HFFc6 (cell line): ENCODE data around the gene RAF1. TPM values are rescaled to one million over a fixed set of nuclear protein-coding genes. Genes with fewer than 3 reads are reported as not detected.
"Not testable (repeated sequence)": the region's sequence is repeated elsewhere in the genome, so short reads cannot be mapped to it uniquely, and the experiment has no call there.

Experiments
- DNase-seq: peaks from one replicate; pipeline ENCODE4 v3.0.0-alpha.2; 2018
- H3K27ac Mint-ChIP-seq: 2 replicates; pipeline ENCODE4 v1.8.0; 2020; ENCODE audit warnings: mild to moderate bottlenecking, mixed read lengths
- H3K27me3 Mint-ChIP-seq: 2 replicates; pipeline ENCODE4 v1.8.0; 2021; ENCODE audit warnings: mild to moderate bottlenecking, moderate library complexity, mixed read lengths; ENCODE audit not compliant: insufficient read depth
- H3K36me3 Mint-ChIP-seq: 2 replicates; pipeline ENCODE4 v1.8.0; 2021; ENCODE audit warnings: low read depth, mixed read lengths
- H3K4me1 Mint-ChIP-seq: 2 replicates; pipeline ENCODE4 v1.8.0; 2020; ENCODE audit warnings: low read depth, mixed read lengths
- H3K4me3 Mint-ChIP-seq: 2 replicates; pipeline ENCODE4 v1.8.0; 2020; ENCODE audit warnings: mild to moderate bottlenecking, moderate library complexity, mixed read lengths
- H3K9me3 Mint-ChIP-seq: 2 replicates; pipeline ENCODE4 v1.8.0; 2020; ENCODE audit warnings: mild to moderate bottlenecking, mixed read lengths
- total RNA-seq, 6 experiments: library from RNA; stranded (reverse); fragmentation: NEBNext Ultra II Directional; extraction: Animal tissue kit (Norgen Biotek cat#: 25700); gene quantifications; 2 replicates in 1 of 6; 3 replicates in 5 of 6; pipeline ENCODE4 v1.2.3, GENCODE V29; 2021
- TF ChIP-seq, protein P1 (sequence below): fragments of 200-600 bp; sonication (generic); IDR thresholded peaks from 2 replicates; pipeline ENCODE4 v1.5.0; 2021; ENCODE audit warnings: antibody characterized with exemption, mild to moderate bottlenecking

RAF1 gene
- total RNA-seq, 6 experiments from 2014 or later, result 78.9 to 97.5 (median 86.8) TPM

DNA sequence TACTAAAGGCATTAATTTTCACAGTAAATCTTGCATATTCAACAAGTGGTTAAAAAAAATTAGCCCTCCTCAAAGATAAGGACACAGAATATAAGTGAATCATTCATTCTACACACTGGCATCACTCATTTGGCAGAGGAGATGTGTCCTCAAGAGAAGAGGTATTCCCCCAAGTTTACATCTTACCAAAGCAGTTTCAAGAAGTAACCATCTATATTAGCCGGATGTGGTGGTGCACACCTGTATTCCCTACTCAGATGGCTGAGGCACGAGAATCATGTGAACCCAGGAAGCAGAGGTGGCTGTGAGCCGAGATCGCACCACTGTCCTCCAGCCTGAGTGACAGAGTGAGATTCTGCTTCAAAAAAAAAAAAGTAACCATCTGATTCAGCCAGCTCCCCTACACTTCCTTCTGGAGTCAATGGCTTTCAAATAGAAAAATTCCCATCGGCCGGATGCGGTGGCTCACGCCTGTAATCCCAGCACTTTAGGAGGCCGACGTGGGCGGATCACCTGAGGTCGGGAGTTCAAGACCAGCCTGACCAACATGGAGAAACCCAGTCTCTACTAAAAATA lies 15.4 kb downstream of the RAF1 start:
- H3K27ac Mint-ChIP-seq, result no peak overlapping the region
- TF ChIP-seq, protein P1, sequence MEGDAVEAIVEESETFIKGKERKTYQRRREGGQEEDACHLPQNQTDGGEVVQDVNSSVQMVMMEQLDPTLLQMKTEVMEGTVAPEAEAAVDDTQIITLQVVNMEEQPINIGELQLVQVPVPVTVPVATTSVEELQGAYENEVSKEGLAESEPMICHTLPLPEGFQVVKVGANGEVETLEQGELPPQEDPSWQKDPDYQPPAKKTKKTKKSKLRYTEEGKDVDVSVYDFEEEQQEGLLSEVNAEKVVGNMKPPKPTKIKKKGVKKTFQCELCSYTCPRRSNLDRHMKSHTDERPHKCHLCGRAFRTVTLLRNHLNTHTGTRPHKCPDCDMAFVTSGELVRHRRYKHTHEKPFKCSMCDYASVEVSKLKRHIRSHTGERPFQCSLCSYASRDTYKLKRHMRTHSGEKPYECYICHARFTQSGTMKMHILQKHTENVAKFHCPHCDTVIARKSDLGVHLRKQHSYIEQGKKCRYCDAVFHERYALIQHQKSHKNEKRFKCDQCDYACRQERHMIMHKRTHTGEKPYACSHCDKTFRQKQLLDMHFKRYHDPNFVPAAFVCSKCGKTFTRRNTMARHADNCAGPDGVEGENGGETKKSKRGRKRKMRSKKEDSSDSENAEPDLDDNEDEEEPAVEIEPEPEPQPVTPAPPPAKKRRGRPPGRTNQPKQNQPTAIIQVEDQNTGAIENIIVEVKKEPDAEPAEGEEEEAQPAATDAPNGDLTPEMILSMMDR, result no peak
- no peaks in the 10 kb centered on the region for H3K9me3 Mint-ChIP-seq
- DNase-seq, result no peak
- H3K36me3 Mint-ChIP-seq, result 0 out of 2 replicates have a peak, but pooled peaks cover 4% of the 10 kb centered on the region
- H3K27me3 Mint-ChIP-seq, result no peaks in the 10 kb centered on the region
- no peak overlapping the region for H3K4me3 Mint-ChIP-seq
- peaks cover 54% of the 10 kb centered on the region for H3K4me1 Mint-ChIP-seq

DNA sequence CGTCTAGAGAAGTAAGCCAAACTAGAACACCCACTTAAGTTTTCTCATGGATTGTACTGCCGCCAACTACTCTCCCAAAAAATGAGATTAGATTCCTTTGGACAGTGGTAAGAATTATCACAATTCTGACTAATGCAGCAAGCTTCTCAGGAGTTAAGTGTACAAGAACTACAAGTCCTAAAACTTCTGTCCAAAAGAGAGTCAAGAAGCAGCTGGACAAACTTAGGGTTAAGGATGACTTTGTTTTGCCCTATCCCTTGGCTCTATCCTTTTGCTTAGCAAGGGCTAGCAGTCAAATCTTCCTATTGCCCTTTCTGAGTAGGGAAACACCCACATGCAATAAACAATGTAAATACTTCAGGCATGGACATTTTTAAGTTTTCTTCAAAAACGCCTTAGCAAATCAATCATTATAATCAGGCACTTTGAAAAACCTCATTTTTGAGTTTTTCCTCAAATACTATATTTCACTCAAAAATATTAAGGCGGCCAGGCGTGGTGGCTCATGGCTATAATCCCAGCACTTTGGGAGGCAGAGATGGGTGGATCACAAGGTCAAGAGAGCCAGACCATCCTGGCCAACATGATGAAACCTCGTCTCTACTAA lies 19.5 kb downstream of the RAF1 start:
- TF ChIP-seq, protein P1, result no peak
- H3K27me3 Mint-ChIP-seq, result no peaks in the 10 kb centered on the region
- peak overlapping the region; percentile 71 for H3K4me3 Mint-ChIP-seq
- H3K9me3 Mint-ChIP-seq, result peaks cover 4% of the 10 kb centered on the region; the same call in 1 of the 2 replicates
- DNase-seq, result peak; percentile 59
- H3K36me3 Mint-ChIP-seq, result 0 out of 2 replicates have a peak, but pooled peaks cover 13% of the 10 kb centered on the region
- H3K27ac Mint-ChIP-seq, result peak overlapping the region; percentile 82
- peaks cover 56% of the 10 kb centered on the region for H3K4me1 Mint-ChIP-seq

DNA sequence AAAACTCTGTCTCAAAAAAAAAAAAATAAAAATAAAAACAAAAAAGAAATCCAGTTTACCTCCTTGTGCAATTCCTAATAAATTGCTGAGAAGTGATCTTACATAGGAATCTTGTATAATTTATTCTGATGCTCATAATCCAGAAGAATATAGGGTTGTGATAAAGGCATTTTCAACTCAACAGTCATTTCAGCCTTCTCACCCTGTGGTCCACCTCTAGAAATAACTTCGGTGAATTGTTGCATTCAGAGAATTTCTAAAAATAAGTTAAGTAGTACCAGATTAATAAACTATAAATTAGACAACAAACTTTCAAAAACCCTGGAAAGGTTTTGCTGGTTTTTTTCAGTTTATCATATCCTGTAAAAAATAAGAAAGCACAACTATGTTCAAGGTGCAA lies 20.2 kb downstream of the RAF1 start:
- Mint-ChIP-seq H3K9me3 (peaks cover 4% of the 10 kb centered on the region; the same call in 1 of the 2 replicates), H3K4me3 (peak overlapping the region; percentile 71), H3K27ac (peak overlapping the region; percentile 82), H3K36me3 (0 out of 2 replicates have a peak, but pooled peaks cover 13% of the 10 kb centered on the region), H3K27me3 (no peaks in the 10 kb centered on the region), H3K4me1 (peaks cover 60% of the 10 kb centered on the region)
- no peak for DNase-seq
- TF ChIP-seq, protein P1, result no peak

DNA sequence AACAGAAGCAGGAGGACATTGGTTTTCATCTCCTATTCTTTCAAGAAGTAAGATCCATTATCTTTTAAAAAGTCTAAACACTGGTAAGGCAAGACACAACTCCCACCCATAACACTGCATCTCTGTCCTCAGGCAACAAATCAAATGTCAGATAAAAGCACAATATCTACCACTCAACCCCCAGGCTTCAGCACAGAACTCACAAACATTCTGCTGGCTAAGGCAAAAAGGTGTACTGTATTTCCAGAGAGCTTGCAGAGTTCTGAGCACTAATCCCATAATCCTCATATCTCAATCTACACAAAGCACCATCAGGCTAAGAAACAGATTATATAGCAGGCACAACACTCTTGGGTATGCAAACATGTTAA lies 20.9 kb downstream of the RAF1 start:
- peak overlapping the region; percentile 60 for H3K27ac Mint-ChIP-seq
- DNase-seq, result no peak
- H3K9me3 Mint-ChIP-seq, result peaks cover 4% of the 10 kb centered on the region; the same call in 1 of the 2 replicates
- H3K4me3 Mint-ChIP-seq, result peak overlapping the region; percentile 36
- H3K4me1 Mint-ChIP-seq, result peaks cover 59% of the 10 kb centered on the region
- peaks cover 16% of the 10 kb centered on the region; the same call in 1 of the 2 replicates for H3K36me3 Mint-ChIP-seq
- TF ChIP-seq, protein P1, result no peak
- H3K27me3 Mint-ChIP-seq, result no peaks in the 10 kb centered on the region

DNA sequence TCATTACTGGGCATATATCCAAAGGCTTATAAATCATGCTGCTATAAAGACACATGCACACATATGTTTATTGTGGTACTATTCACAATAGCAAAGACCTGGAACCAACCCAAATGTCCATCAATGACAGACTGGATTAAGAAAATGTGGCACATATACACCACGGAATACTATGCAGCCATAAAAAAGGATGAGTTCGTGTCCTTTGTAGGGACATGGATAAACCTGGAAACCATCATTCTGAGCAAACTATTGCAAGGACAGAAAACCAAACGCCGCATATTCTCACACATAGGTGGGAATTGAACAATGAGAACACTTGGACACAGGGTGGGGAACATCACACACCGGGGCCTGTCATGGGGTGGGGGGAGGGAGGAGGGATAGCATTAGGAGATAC lies 23.1 kb downstream of the RAF1 start:
- H3K9me3 Mint-ChIP-seq, H3K4me3 Mint-ChIP-seq, H3K27ac Mint-ChIP-seq, DNase-seq, H3K27me3 Mint-ChIP-seq: not testable (repeated sequence)
- Mint-ChIP-seq H3K4me1 (peaks cover 53% of the 10 kb centered on the region), H3K36me3 (peaks cover 15% of the 10 kb centered on the region; the same call in 1 of the 2 replicates)

DNA sequence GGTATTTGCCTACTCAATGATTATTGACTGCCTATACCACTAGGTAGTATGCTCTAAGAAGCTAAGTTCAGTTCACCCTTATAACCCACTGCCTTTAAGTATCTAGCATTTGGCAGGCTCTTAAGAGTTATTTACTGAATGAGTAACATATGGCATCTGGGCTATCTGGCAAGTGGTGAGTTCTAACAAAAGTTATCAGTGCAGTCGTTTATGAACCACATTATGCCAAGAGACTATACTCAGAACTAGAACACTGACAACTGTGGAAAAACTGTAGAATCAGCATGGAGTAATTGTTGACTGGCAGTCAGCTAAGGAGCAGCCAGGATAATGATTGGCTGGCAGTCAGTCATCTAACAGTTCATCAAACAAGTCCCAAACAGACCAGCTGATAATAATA lies 25.8 kb downstream of the RAF1 start:
- no peak for DNase-seq
- no peak overlapping the region for H3K4me3 Mint-ChIP-seq
- H3K4me1 Mint-ChIP-seq, result peaks cover 26% of the 10 kb centered on the region
- peaks cover 4% of the 10 kb centered on the region; the same call in 1 of the 2 replicates for H3K9me3 Mint-ChIP-seq
- peaks cover 15% of the 10 kb centered on the region; the same call in 1 of the 2 replicates for H3K36me3 Mint-ChIP-seq
- H3K27me3 Mint-ChIP-seq, result no peaks in the 10 kb centered on the region; the same call in 1 of the 2 replicates
- peak overlapping the region; percentile 7 for H3K27ac Mint-ChIP-seq
- TF ChIP-seq, protein P1, result no peak
